Measurements from ENCODE around the gene FAM107B. TPM values are rescaled to one million over a fixed set of nuclear protein-coding genes. Genes with fewer than 3 reads are reported as not detected.

Gene FAM107B
- total and polyA plus RNA-seq, 4 donors: 38.4 to 85.4 (median 68.9) TPM

GRCh38 chr10:14727465-14727864 lies 47.2 kb downstream of the FAM107B start:
- ATAC-seq (ENCODE audit: insufficient read depth, low FRiP score): no peak
- Histone ChIP-seq H3K4me3 (no peak overlapping the region), H3K4me1 (ENCODE audit: control insufficient read depth in 5 of 5, insufficient read depth in 5 of 5, low read length in 5 of 5) (peaks cover 0 to 12% (median 1%) of the 10 kb centered on the region in 5 donors)

GRCh38 chr10:14724931-14725330 lies 49.8 kb downstream of the FAM107B start:
- ATAC-seq (ENCODE audit: insufficient read depth, low FRiP score) (no peak), DNase-seq (no peak)
- Histone ChIP-seq H3K36me3 (ENCODE audit: control insufficient read depth in 4 of 4, insufficient read depth in 4 of 4, low read length in 4 of 4) (no peaks in the 10 kb centered on the region), H3K27ac (ENCODE audit: low read depth in 1 of 2, low read length in 1 of 2) (no peak overlapping the region), H3K9me3 (ENCODE audit: control insufficient read depth in 4 of 4, insufficient read depth in 3 of 4, low read length in 3 of 4) (peaks cover 0 to 4% (median 0%) of the 10 kb centered on the region in 4 donors), H3K9ac (ENCODE audit: insufficient read depth in 1 of 2, low read length in 2 of 2) (no peak overlapping the region), H3K4me1 (ENCODE audit: control insufficient read depth in 5 of 5, insufficient read depth in 5 of 5, low read length in 5 of 5) (peaks cover 0 to 12% (median 1%) of the 10 kb centered on the region in 5 donors), H3K4me3 (no peak overlapping the region), H3K27me3 (ENCODE audit: control insufficient read depth in 3 of 3, insufficient read depth in 3 of 3, low read length in 2 of 3) (no peaks in the 10 kb centered on the region)
- WGBS, 2 donors: 88 to 90% methylated on average over 2 of the region's 2 CpGs
- no peak for TF ChIP-seq CTCF (IDR thresholded peaks at IDR 0.05; ENCODE audit: control extremely low read depth, extremely low read depth)

More at GRCh38 chr10:14727465-14727864, 47.2 kb downstream of the FAM107B start:
- Histone ChIP-seq H3K27me3 (ENCODE audit: control insufficient read depth in 3 of 3, insufficient read depth in 3 of 3, low read length in 2 of 3) (no peaks in the 10 kb centered on the region), H3K9me3 (ENCODE audit: control insufficient read depth in 4 of 4, insufficient read depth in 3 of 4, low read length in 3 of 4) (peaks cover 0 to 4% (median 0%) of the 10 kb centered on the region in 4 donors), H3K36me3 (ENCODE audit: control insufficient read depth in 4 of 4, insufficient read depth in 4 of 4, low read length in 4 of 4) (no peaks in the 10 kb centered on the region), H3K9ac (ENCODE audit: insufficient read depth in 1 of 2, low read length in 2 of 2) (no peak overlapping the region), H3K27ac (ENCODE audit: low read depth in 1 of 2, low read length in 1 of 2) (no peak overlapping the region)
- DNase-seq: no peak
- WGBS, 2 donors: 33 to 47% methylated on average over 1 of the region's 1 CpG
- no peak for TF ChIP-seq CTCF (IDR thresholded peaks at IDR 0.05; ENCODE audit: control extremely low read depth, extremely low read depth)

- DNase-seq: no peak
- WGBS, 2 donors: 67 to 69% methylated on average over 5 of the region's 5 CpGs
- no peak for ATAC-seq (ENCODE audit: insufficient read depth, low FRiP score)
These were observed 51.5 kb downstream of the FAM107B start for GRCh38 chr10:14723052-14723689.

More at GRCh38 chr10:14723052-14723689, 51.5 kb downstream of the FAM107B start:
- peaks cover 0 to 5% (median 1%) of the 10 kb centered on the region in 5 donors for H3K4me1 ChIP-seq (ENCODE audit: control insufficient read depth in 5 of 5, insufficient read depth in 5 of 5, low read length in 5 of 5)
- no peak overlapping the region for H3K27ac ChIP-seq (ENCODE audit: low read depth in 1 of 2, low read length in 1 of 2)
- H3K9me3 ChIP-seq (ENCODE audit: control insufficient read depth in 4 of 4, insufficient read depth in 3 of 4, low read length in 3 of 4): peaks cover 0 to 4% (median 0%) of the 10 kb centered on the region in 4 donors
- TF ChIP-seq CTCF (IDR thresholded peaks at IDR 0.05; ENCODE audit: control extremely low read depth, extremely low read depth): no peak
- H3K36me3 ChIP-seq (ENCODE audit: control insufficient read depth in 4 of 4, insufficient read depth in 4 of 4, low read length in 4 of 4): no peaks in the 10 kb centered on the region
- no peak overlapping the region for H3K4me3 ChIP-seq
- H3K9ac ChIP-seq (ENCODE audit: insufficient read depth in 1 of 2, low read length in 2 of 2): no peak overlapping the region
- no peaks in the 10 kb centered on the region for H3K27me3 ChIP-seq (ENCODE audit: control insufficient read depth in 3 of 3, insufficient read depth in 3 of 3, low read length in 2 of 3)

Measured in lung (tissue), 12 donors.